HK-2 (cell line): ENCODE measurements around the gene BTBD9.

Experiments
- DNase-seq: peaks from one replicate; pipeline ENCODE4 v3.0.0-alpha.2; 2018; ENCODE audit not compliant: unreplicated experiment

BTBD9 gene

GRCh38 chr6:38207375-38207774 is 432.4 kb downstream of the BTBD9 start:
- DNase-seq, result no peak

GRCh38 chr6:38198219-38198618 is 441.5 kb downstream of the BTBD9 start:
- no peak for DNase-seq

- DNase-seq, result no peak
Measured at GRCh38 chr6:38195113-38195635, 444.6 kb downstream of the BTBD9 start.

GRCh38 chr6:38194589-38194988 is 445.1 kb downstream of the BTBD9 start:
- DNase-seq, result no peak

- DNase-seq, result no peak
Measured at GRCh38 chr6:38194282-38194572, 445.5 kb downstream of the BTBD9 start.

- DNase-seq, result no peak
Measured at GRCh38 chr6:38193481-38194281, 446.0 kb downstream of the BTBD9 start.

DNA sequence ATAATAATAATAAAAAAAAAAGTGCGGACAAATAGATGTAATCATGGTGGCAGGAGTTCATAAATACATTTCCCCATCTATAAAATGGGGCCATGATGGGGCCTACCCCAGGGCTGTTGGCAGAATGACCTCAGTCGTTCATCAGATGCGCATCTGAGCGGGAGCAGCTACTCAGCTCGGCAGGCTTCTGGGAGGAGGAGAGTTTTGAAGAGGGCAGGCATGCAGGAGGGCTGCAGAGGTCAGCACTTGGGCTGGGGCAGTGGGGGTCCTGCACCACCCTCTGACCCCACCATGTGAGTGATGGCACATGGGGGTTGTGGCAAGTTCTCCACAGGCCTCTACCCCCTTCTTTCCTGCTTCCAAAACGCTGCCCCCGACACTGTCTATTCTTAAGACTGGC is 446.7 kb downstream of the BTBD9 start:
- no peak for DNase-seq

DNA sequence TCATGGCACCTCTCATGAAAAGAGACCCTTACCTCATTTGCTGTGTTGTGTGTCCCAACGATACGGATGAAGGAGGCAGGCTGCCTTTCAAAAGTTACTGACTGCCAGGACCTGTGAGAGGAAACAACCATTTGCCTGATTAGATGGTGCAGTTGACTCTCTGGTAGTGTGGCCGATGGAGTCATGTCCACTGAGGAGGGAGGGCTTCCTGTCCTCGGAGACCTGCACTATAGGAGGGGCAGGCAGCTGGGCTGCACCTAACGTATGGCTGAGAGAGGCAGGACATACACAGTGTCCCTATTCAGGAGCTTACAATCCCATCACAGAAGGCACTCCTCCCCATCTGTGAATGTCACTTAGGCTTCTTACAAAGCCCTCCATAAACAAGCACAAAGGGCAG is 447.2 kb downstream of the BTBD9 start:
- DNase-seq, result no peak

- no peak for DNase-seq
Measured at GRCh38 chr6:38192011-38192410, 447.7 kb downstream of the BTBD9 start.

DNA sequence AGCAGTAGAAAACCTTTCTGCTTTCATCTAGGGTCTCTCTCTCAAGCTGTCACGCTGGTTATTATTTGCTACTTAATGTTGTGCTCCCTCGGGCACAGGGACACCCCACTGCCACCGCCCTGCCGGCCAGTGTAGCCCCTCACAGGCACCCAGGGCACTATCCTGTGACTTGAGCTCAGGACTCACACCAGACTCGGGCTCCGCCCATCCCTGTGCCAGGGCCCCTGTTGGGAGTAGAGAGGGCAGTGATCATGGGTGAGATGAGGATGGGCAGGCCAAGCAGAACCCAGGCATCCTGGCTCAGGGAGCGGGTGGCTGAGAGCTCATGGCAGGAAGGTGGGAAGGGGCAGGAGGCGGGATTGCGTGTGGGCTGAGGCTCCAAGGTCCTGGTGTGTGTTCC is 448.3 kb downstream of the BTBD9 start:
- DNase-seq, result no peak

GRCh38 chr6:38188677-38189335 is 450.9 kb downstream of the BTBD9 start:
- DNase-seq, result no peak

- DNase-seq, result no peak
Measured at GRCh38 chr6:38187811-38188590, 451.7 kb downstream of the BTBD9 start.

DNA sequence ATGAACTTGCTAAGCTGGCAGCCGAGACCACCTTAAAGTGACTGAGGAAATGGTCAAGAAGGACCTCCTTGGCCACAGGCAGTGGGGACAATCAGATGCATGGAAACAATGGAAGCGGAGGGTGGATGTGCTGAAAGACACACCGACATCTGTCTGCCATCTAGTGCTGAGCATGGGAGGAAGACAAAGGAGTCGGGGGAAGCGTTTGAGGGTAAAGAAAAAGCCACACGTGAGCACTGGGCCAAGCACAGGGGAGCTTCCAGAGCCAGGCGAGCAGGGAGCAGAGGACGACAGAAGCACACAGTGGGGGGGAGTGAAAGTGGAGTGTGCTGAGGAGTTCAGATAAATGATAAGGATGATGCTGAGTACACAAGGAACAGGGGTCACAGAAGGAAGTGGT is 452.4 kb downstream of the BTBD9 start:
- no peak for DNase-seq

- no peak for DNase-seq
Measured at GRCh38 chr6:38185752-38186151, 454.0 kb downstream of the BTBD9 start.

DNA sequence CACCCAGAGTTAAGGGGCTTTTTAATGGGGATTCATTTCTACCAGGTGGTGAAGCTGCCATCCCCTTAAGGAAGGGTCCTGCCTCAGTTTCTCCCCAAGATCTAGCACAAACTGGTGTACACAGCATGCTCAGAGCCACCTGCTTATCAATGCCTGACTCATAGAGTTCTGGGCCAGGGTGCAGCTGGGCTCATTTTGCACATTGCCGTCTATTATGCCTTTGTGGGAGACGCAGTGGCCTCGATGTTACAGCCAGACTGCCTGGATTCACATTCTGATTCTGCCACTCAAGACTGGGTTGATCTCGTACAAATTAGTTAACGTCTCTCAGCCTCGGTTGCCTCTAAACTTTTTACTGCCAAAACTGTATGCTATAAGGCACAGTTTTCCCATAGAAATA is 454.5 kb downstream of the BTBD9 start:
- no peak for DNase-seq

- no peak for DNase-seq
Measured at GRCh38 chr6:38184585-38185080, 455.1 kb downstream of the BTBD9 start.

- no peak for DNase-seq
Measured at GRCh38 chr6:38183856-38184584, 455.7 kb downstream of the BTBD9 start.

DNA sequence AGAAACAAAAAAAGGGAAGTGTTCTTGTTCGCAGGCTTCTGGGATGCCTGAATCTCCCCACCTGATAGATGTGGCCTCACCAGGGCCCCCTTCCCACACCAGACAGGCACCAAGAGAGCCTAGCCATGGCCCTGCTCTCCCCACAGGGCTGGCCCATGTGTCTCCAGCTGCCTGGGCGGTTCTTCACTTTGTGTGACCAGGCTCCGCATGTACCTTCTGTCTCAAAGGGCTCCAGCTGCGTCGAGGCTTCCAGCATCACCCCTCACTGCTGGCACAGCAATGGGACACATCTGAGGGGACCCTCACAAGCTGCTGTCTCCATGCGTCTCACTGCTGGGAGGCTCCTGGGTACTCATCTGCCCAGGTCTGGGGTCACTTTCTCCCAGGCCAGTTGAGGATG is 457.3 kb downstream of the BTBD9 start:
- no peak for DNase-seq

DNA sequence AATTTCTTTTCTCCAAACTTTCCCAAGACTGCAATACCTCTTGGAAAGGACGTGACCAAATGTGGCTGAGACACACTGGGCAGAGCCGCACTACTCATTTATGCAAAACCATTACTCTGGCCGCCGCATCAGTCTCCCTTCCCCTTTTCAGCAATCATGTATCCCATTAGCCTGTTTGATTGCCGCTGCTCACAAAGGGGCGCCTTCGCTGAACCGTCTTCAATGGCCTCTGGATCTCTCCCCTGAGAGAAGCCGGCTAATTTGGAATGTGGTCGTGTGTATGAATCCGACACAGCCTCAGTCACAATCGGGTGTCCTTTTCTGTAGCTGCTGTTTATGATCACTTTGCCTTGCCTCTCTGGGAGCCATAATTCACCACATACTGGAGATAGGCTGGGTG is 459.1 kb downstream of the BTBD9 start:
- no peak for DNase-seq

DNA sequence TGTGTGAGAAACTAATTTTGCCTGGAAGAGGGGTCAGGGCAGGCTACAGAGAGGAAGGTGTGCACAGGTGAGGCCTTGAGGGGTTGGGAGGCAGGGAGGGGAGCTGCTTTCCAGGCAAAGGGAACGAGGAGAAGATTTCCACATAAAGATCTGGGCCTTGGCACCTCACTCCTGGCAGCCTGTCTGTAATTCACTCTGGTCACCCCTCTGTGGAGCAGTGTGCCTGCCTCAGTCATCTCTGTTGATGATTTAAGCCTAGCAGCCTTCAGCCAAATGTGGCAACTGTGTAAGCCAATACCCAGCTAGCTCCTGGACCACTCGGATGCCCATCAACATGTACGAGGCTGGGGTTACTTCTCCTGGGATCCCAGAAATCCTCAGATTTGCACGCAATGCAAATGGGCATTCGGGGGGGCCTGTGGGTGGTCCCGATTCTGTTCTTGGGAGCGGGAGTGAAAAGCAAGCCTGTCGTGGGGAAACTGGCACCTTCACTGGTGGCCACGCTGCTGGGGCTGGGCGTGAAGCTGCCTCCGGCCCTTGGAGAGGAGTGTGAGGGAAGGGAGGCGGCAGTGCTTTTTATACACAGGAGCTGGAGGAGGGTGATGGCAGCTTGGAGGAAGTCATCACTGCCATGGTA is 459.8 kb downstream of the BTBD9 start:
- no peak for DNase-seq

DNA sequence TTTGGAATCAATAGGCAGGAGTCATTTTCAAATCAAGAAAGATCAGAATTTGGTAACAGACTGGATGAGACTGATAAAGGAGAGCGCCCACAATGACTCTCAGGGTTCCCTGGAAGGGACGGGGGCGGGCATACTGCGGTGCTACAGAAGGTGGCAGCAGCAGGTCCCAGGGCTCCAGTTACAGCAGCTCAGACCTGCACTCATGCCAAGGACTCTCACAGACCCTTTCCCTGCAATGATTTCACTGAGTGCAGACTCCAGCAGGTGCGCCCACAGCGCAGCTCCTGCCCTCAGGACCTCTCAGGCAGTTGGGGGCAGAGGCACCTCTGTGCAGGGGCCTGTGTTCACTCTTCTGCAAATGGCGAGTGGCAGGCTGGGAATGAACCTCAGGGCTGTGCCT is 460.4 kb downstream of the BTBD9 start:
- DNase-seq, result no peak

- no peak for DNase-seq
Measured at GRCh38 chr6:38178584-38178886, 461.2 kb downstream of the BTBD9 start.
